CD8-positive, alpha-beta memory T cell (primary cell): Measurements from ENCODE around the gene PGAM2. TPM values are rescaled to one million over a fixed set of nuclear protein-coding genes. Genes with fewer than 3 reads are reported as not detected.

Experiments
- CTCF ChIA-PET: fragments of 350-600 bp; sonication (Branson Sonifier 250); formaldehyde crosslinking; loops from one replicate; lab custom pipeline; 2021; ENCODE audit warnings: antibody characterized with exemption; lab: Charles Lee
- POLR2A ChIA-PET: fragments of 350-600 bp; sonication (Branson Sonifier 250); formaldehyde crosslinking; loops from one replicate; lab custom pipeline; 2021; ENCODE audit warnings: antibody characterized with exemption; lab: Charles Lee
- DNase-seq, 5 donors: peaks; one replicate each; pipeline versions ENCODE4 v3.0.0 to v3.0.0-alpha.2; 2020 to 2022; ENCODE audit warnings: mixed read lengths in 1 of 5
- H3K27ac ChIP-seq: one replicate; pipeline ENCODE4 v1.7.0; 2013; ENCODE audit warnings: low read depth, mild to moderate bottlenecking, low read length, moderate library complexity
- H3K27me3 ChIP-seq: 2 replicates; pipeline ENCODE4 v1.7.0; 2013; ENCODE audit warnings: low read length, mild to moderate bottlenecking; ENCODE audit not compliant: insufficient read depth, poor library complexity, severe bottlenecking
- H3K36me3 ChIP-seq: 2 replicates; pipeline ENCODE4 v1.7.0; 2013; ENCODE audit warnings: mild to moderate bottlenecking, low read length, moderate library complexity; ENCODE audit not compliant: insufficient read depth
- H3K4me1 ChIP-seq: 2 replicates; pipeline ENCODE4 v1.7.0; 2013; ENCODE audit warnings: mild to moderate bottlenecking, low read length, moderate library complexity; ENCODE audit not compliant: insufficient read depth
- H3K4me3 ChIP-seq: 2 replicates; pipeline ENCODE4 v1.7.0; 2013; ENCODE audit warnings: mild to moderate bottlenecking, low read length
- H3K9me3 ChIP-seq: 2 replicates; pipeline ENCODE4 v1.7.0; 2013; ENCODE audit warnings: mild to moderate bottlenecking, low read length
- H3K27ac Mint-ChIP-seq, 8 donors: one replicate each; pipeline ENCODE4 v1.8.0; 2020 to 2021; ENCODE audit warnings: mixed read lengths in 8 of 8, mild to moderate bottlenecking in 6 of 8, inconsistent platforms in 3 of 8, moderate library complexity in 3 of 8
- H3K27me3 Mint-ChIP-seq, 2 donors: one replicate each; pipeline ENCODE4 v1.8.0; 2020 to 2021; ENCODE audit warnings: mixed read lengths in 2 of 2, mild to moderate bottlenecking in 1 of 2, moderate library complexity in 1 of 2
- H3K36me3 Mint-ChIP-seq, 3 donors: one replicate each; pipeline ENCODE4 v1.8.0; 2020 to 2021; ENCODE audit warnings: mixed read lengths in 3 of 3, inconsistent platforms in 1 of 3, mild to moderate bottlenecking in 1 of 3
- H3K4me1 Mint-ChIP-seq, 3 donors: one replicate each; pipeline ENCODE4 v1.8.0; 2020 to 2021; ENCODE audit warnings: mixed read lengths in 3 of 3, inconsistent platforms in 1 of 3, mild to moderate bottlenecking in 1 of 3
- H3K4me3 Mint-ChIP-seq, 7 donors: one replicate each; pipeline ENCODE4 v1.8.0; 2020 to 2021; ENCODE audit warnings: mixed read lengths in 7 of 7, mild to moderate bottlenecking in 6 of 7, moderate library complexity in 4 of 7, inconsistent platforms in 2 of 7
- H3K9me3 Mint-ChIP-seq, 5 donors: one replicate each; pipeline ENCODE4 v1.8.0; 2020 to 2022; ENCODE audit warnings: mixed read lengths in 5 of 5, mild to moderate bottlenecking in 3 of 5, moderate library complexity in 2 of 5, inconsistent platforms in 1 of 5
- polyA plus RNA-seq: library from polyadenylated mRNA; unstranded; fragments of 300-500 nt; fragmentation: Illumina TruSeq; gene quantifications from one replicate; pipeline ENCODE4 v1.2.3, GENCODE V29; 2021
- total RNA-seq, 2 experiments: library from RNA; stranded (reverse); gene quantifications; one replicate each; pipeline ENCODE4 v1.2.3, GENCODE V29; 2021

The PGAM2 gene
- total RNA-seq: under 1 TPM; 0.38 to 0.44 TPM
- polyA plus RNA-seq: not detected

- no peaks in the 10 kb centered on the region for H3K9me3 Mint-ChIP-seq
- peaks cover 0 to 17% (median 0%) of the 10 kb centered on the region in 3 donors for H3K36me3 Mint-ChIP-seq
- no peak within 1 kb of the TSS for H3K4me3 ChIP-seq
- H3K9me3 ChIP-seq: no peaks in the 10 kb centered on the region
- H3K4me1 Mint-ChIP-seq: peaks cover 22 to 32% (median 26%) of the 10 kb centered on the region in 3 donors
- H3K27ac ChIP-seq: no peak within 1 kb of the TSS
- peak within 1 kb of the TSS in 3 of 8 donors; percentile 52 to 94 (median 71) for H3K27ac Mint-ChIP-seq
- peaks cover 16% of the 10 kb centered on the region for H3K4me1 ChIP-seq
- ChIA-PET POLR2A (interaction anchor here (1.8 to 2.9 kb wide), 2 partner anchors 16 to 21 kb away, joined by 7 to 10 read pairs; partner anchors contain the start of gene DBNL), CTCF (interaction anchor here (2.4 kb wide), 1 partner anchor 16 kb away, joined by 7 read pairs; no protein-coding TSS in a partner anchor)
- no peaks in the 10 kb centered on the region for H3K27me3 Mint-ChIP-seq
- DNase-seq: peak in 1 of 5 donors; percentile 47
- H3K4me3 Mint-ChIP-seq: peak within 1 kb of the TSS in 2 of 7 donors; percentile 37 to 47
- H3K36me3 ChIP-seq: peaks cover 8% of the 10 kb centered on the region
- H3K27me3 ChIP-seq: no peaks in the 10 kb centered on the region
Measured at GRCh38 chr7:44065431-44066110, at the start of gene PGAM2. Gene PGAM2 (minus strand): TSS chr7:44065567. CDS start chr7:44065529, 38 bp downstream.

- Histone ChIP-seq H3K9me3 (no peaks in the 10 kb centered on the region), H3K4me3 (no peak overlapping the region), H3K27me3 (no peaks in the 10 kb centered on the region), H3K27ac (no peak overlapping the region), H3K4me1 (no peaks in the 10 kb centered on the region), H3K36me3 (peaks cover 4% of the 10 kb centered on the region)
- Mint-ChIP-seq H3K27me3 (no peaks in the 10 kb centered on the region), H3K9me3 (no peaks in the 10 kb centered on the region), H3K4me1 (peaks cover 1 to 13% (median 2%) of the 10 kb centered on the region in 3 donors), H3K36me3 (peaks cover 0 to 57% (median 5%) of the 10 kb centered on the region in 3 donors), H3K27ac (no peak overlapping the region), H3K4me3 (no peak overlapping the region)
- ChIA-PET CTCF (no interaction called here), POLR2A (no interaction called here)
- no peak for DNase-seq
Measured at GRCh38 chr7:44114586-44115310, 49.4 kb upstream of the PGAM2 start.

GRCh38 chr7:44113764-44114354 lies 48.5 kb upstream of the PGAM2 start:
- Mint-ChIP-seq H3K36me3 (peaks cover 0 to 48% (median 4%) of the 10 kb centered on the region in 3 donors), H3K4me3 (no peak overlapping the region), H3K9me3 (no peaks in the 10 kb centered on the region), H3K4me1 (peaks cover 0 to 5% (median 0%) of the 10 kb centered on the region in 3 donors), H3K27me3 (no peaks in the 10 kb centered on the region), H3K27ac (peak overlapping the region in 2 of 8 donors; percentile 37 to 62)
- CTCF ChIA-PET: no interaction called here
- Histone ChIP-seq H3K27ac (no peak overlapping the region), H3K36me3 (peaks cover 4% of the 10 kb centered on the region), H3K4me3 (no peak overlapping the region), H3K4me1 (no peaks in the 10 kb centered on the region), H3K9me3 (no peaks in the 10 kb centered on the region), H3K27me3 (no peaks in the 10 kb centered on the region)
- DNase-seq: no peak
- POLR2A ChIA-PET: no interaction called here

- H3K36me3 Mint-ChIP-seq: peaks cover 0 to 43% (median 4%) of the 10 kb centered on the region in 3 donors
- H3K27me3 ChIP-seq: no peaks in the 10 kb centered on the region
- no peaks in the 10 kb centered on the region for H3K9me3 ChIP-seq
- no peak overlapping the region for H3K27ac Mint-ChIP-seq
- H3K4me3 ChIP-seq: no peak overlapping the region
- H3K27me3 Mint-ChIP-seq: peaks cover 0 to 3% of the 10 kb centered on the region in 2 donors
- H3K27ac ChIP-seq: no peak overlapping the region
- peaks cover 4% of the 10 kb centered on the region for H3K36me3 ChIP-seq
- no peak overlapping the region for H3K4me3 Mint-ChIP-seq
- ChIA-PET CTCF (interaction anchor here (0.7 kb wide), 1 partner anchor 12 kb away, joined by 3 read pairs; no protein-coding TSS in a partner anchor), POLR2A (no interaction called here)
- no peaks in the 10 kb centered on the region for H3K4me1 ChIP-seq
- peaks cover 0 to 3% (median 0%) of the 10 kb centered on the region in 3 donors for H3K4me1 Mint-ChIP-seq
- no peak for DNase-seq
- H3K9me3 Mint-ChIP-seq: no peaks in the 10 kb centered on the region
Measured at GRCh38 chr7:44112997-44113763, 47.8 kb upstream of the PGAM2 start.

GRCh38 chr7:44112231-44112996 lies 47.0 kb upstream of the PGAM2 start:
- no peaks in the 10 kb centered on the region for H3K4me1 Mint-ChIP-seq

GRCh38 chr7:44111761-44112160 lies 46.4 kb upstream of the PGAM2 start:
- Mint-ChIP-seq H3K4me3 (peak overlapping the region in 1 of 7 donors; percentile 41), H3K4me1 (no peaks in the 10 kb centered on the region), H3K27me3 (peaks cover 0 to 4% of the 10 kb centered on the region in 2 donors), H3K36me3 (peaks cover 0 to 29% (median 4%) of the 10 kb centered on the region in 3 donors), H3K9me3 (no peaks in the 10 kb centered on the region), H3K27ac (no peak overlapping the region)
- Histone ChIP-seq H3K27ac (no peak overlapping the region), H3K27me3 (no peaks in the 10 kb centered on the region), H3K9me3 (no peaks in the 10 kb centered on the region), H3K4me1 (no peaks in the 10 kb centered on the region), H3K36me3 (peaks cover 4% of the 10 kb centered on the region), H3K4me3 (no peak overlapping the region)
- ChIA-PET POLR2A (no interaction called here), CTCF (interaction anchor here (1.4 kb wide), 1 partner anchor 12 kb away, joined by 3 read pairs; the partner anchor contains the start of gene POLD2)
- no peak for DNase-seq

More at GRCh38 chr7:44112231-44112996, 47.0 kb upstream of the PGAM2 start:
- peaks cover 0 to 36% (median 4%) of the 10 kb centered on the region in 3 donors for H3K36me3 Mint-ChIP-seq
- Histone ChIP-seq H3K4me1 (no peaks in the 10 kb centered on the region), H3K9me3 (no peaks in the 10 kb centered on the region), H3K4me3 (no peak overlapping the region), H3K27me3 (no peaks in the 10 kb centered on the region), H3K36me3 (peaks cover 4% of the 10 kb centered on the region), H3K27ac (no peak overlapping the region)
- H3K27me3 Mint-ChIP-seq: peaks cover 0 to 4% of the 10 kb centered on the region in 2 donors
- no peaks in the 10 kb centered on the region for H3K9me3 Mint-ChIP-seq
- DNase-seq: no peak
- H3K27ac Mint-ChIP-seq: peak overlapping the region in 1 of 8 donors; percentile 61
- CTCF ChIA-PET: interaction anchor here (0.7 to 1.4 kb wide), 2 partner anchors 11 kb away, joined by 3 read pairs; partner anchors contain the start of gene POLD2
- POLR2A ChIA-PET: no interaction called here
- H3K4me3 Mint-ChIP-seq: no peak overlapping the region
